CD14-positive monocyte (primary cell): Measurements from ENCODE around the gene ACD. TPM values are rescaled to one million over a fixed set of nuclear protein-coding genes. Genes with fewer than 3 reads are reported as not detected.

Experiments
- DNase-seq, 3 donors: peaks; one replicate each; pipeline ENCODE4 v3.0.0-alpha.2; 2011 to 2022
- H2AFZ ChIP-seq: 2 replicates; pipeline ENCODE4 v1.6.0; 2012; ENCODE audit warnings: mild to moderate bottlenecking, low read depth, low read length, inconsistent platforms; ENCODE audit not compliant: insufficient read depth, poor library complexity, severe bottlenecking
- H3K27ac ChIP-seq, 2 donors: 1 replicate in 1 of 2; 2 replicates in 1 of 2; pipeline ENCODE4 v1.5.1; 2012 to 2013; ENCODE audit warnings: low read length in 2 of 2, control low read depth in 1 of 2, inconsistent platforms in 1 of 2, low read depth in 1 of 2, mild to moderate bottlenecking in 1 of 2
- H3K27me3 ChIP-seq, 2 donors: one replicate each; pipeline versions ENCODE4 v1.6.0 to v1.6.1; 2011 to 2013; ENCODE audit warnings: low read length in 2 of 2; ENCODE audit not compliant: control insufficient read depth in 2 of 2, insufficient read depth in 2 of 2
- H3K36me3 ChIP-seq, 2 donors: replicated peaks in 1 of 2; 1 replicate in 1 of 2; 2 replicates in 1 of 2; pipeline versions ENCODE4 v1.5.1 to v1.6.1; 2012 to 2013; ENCODE audit warnings: low read length in 2 of 2, control low read depth in 1 of 2, inconsistent platforms in 1 of 2, mild to moderate bottlenecking in 1 of 2; ENCODE audit not compliant: insufficient read depth in 2 of 2, control insufficient read depth in 1 of 2
- H3K4me1 ChIP-seq, 2 donors: 1 replicate in 1 of 2; 2 replicates in 1 of 2; pipeline versions ENCODE4 v1.5.1 to v1.6.1; 2012 to 2013; ENCODE audit warnings: low read length in 2 of 2, control low read depth in 1 of 2, inconsistent platforms in 1 of 2, mild to moderate bottlenecking in 1 of 2, moderate library complexity in 1 of 2; ENCODE audit not compliant: insufficient read depth in 2 of 2, control insufficient read depth in 1 of 2
- H3K4me2 ChIP-seq: replicated peaks from 2 replicates; pipeline ENCODE3; 2012; ENCODE audit warnings: low read length, moderate library complexity, mild to moderate bottlenecking; ENCODE audit not compliant: poor library complexity, severe bottlenecking; ENCODE audit errors: extremely low read depth
- H3K4me3 ChIP-seq, 3 experiments: fragments of 200-600 bp in 1 of 3; sonication (generic) in 1 of 3; replicated peaks in 1 of 3; 1 replicate in 2 of 3; 2 replicates in 1 of 3; pipeline ENCODE4 v1.5.1; 2011 to 2013; ENCODE audit warnings: low read length in 3 of 3, mild to moderate bottlenecking in 3 of 3, control low read depth in 2 of 3, low read depth in 2 of 3, inconsistent platforms in 1 of 3, moderate library complexity in 1 of 3
- H3K79me2 ChIP-seq: 2 replicates; pipeline ENCODE4 v1.6.0; 2012; ENCODE audit warnings: mild to moderate bottlenecking, control low read depth, inconsistent platforms, low read length, moderate library complexity; ENCODE audit not compliant: insufficient read depth
- H3K9ac ChIP-seq: 2 replicates; pipeline ENCODE4 v1.6.0; 2017; ENCODE audit warnings: low read length, mild to moderate bottlenecking; ENCODE audit not compliant: insufficient read depth, poor library complexity, severe bottlenecking
- H3K9me3 ChIP-seq, 2 donors: replicated peaks in 1 of 2; 1 replicate in 1 of 2; 2 replicates in 1 of 2; pipeline versions ENCODE4 v1.5.1 to v1.6.1; 2012 to 2013; ENCODE audit warnings: low read length in 2 of 2, control low read depth in 1 of 2; ENCODE audit not compliant: control insufficient read depth in 1 of 2, insufficient read depth in 1 of 2
- H4K20me1 ChIP-seq: 2 replicates; pipeline ENCODE4 v1.6.0; 2012; ENCODE audit warnings: mild to moderate bottlenecking, low read length, control low read depth, moderate library complexity; ENCODE audit not compliant: insufficient read depth
- H3K27ac Mint-ChIP-seq, 7 donors: one replicate each; pipeline ENCODE4 v1.8.0; 2020; ENCODE audit warnings: mild to moderate bottlenecking in 7 of 7, mixed read lengths in 7 of 7, moderate library complexity in 6 of 7, inconsistent platforms in 2 of 7
- H3K27me3 Mint-ChIP-seq, 3 donors: one replicate each; pipeline ENCODE4 v1.8.0; 2021 to 2022; ENCODE audit warnings: low read depth in 3 of 3, mild to moderate bottlenecking in 3 of 3, mixed read lengths in 3 of 3, moderate library complexity in 3 of 3, inconsistent platforms in 1 of 3
- H3K36me3 Mint-ChIP-seq, 2 donors: one replicate each; pipeline ENCODE4 v1.8.0; 2020; ENCODE audit warnings: mixed read lengths in 2 of 2, inconsistent platforms in 1 of 2, mild to moderate bottlenecking in 1 of 2
- H3K4me1 Mint-ChIP-seq: one replicate; pipeline ENCODE4 v1.8.0; 2020; ENCODE audit warnings: mild to moderate bottlenecking, mixed read lengths
- H3K4me3 Mint-ChIP-seq, 2 donors: one replicate each; pipeline ENCODE4 v1.8.0; 2020; ENCODE audit warnings: mild to moderate bottlenecking in 2 of 2, mixed read lengths in 2 of 2, moderate library complexity in 1 of 2
- H3K9me3 Mint-ChIP-seq, 7 donors: one replicate each; pipeline ENCODE4 v1.8.0; 2020 to 2022; ENCODE audit warnings: mixed read lengths in 7 of 7, mild to moderate bottlenecking in 6 of 7, moderate library complexity in 6 of 7, inconsistent platforms in 2 of 7
- CTCF ChIP-seq: fragments of 200-600 bp; IDR thresholded peaks from one replicate; pipeline ENCODE4 v1.8.0; 2022; ENCODE audit warnings: antibody characterized with exemption, mild to moderate bottlenecking
- WGBS: methylation state at CpG from one replicate; pipeline ENCODE4 v1.1.5; 2013; ENCODE audit warnings: missing lambda C conversion rate; ENCODE audit not compliant: insufficient coverage; 5-methylcytosine and 5-hydroxymethylcytosine counted together
- intact Hi-C, 2 donors: fragments of 100-400 bp; cut with micrococcal nuclease; formaldehyde crosslinking; loops; one replicate each; pipeline versions ENCODE4 v1.15.0 to v1.15.1; 2023
- polyA plus RNA-seq, 3 donors: library from polyadenylated mRNA; depleted of rRNA in 1 of 3; unstranded in 2 of 3; stranded (reverse) in 1 of 3; fragments of 300-500 nt in 2 of 3; fragments of >200 nt in 1 of 3; fragmentation: Illumina TruSeq in 2 of 3; gene quantifications; 1 replicate in 2 of 3; 2 replicates in 1 of 3; pipeline ENCODE4 v1.2.3, GENCODE V29; 2012 to 2021

ACD gene
- polyA plus RNA-seq, 3 donors: 11.8 to 26.0 (median 14.9) TPM

- Histone ChIP-seq H3K9me3 (no peaks in the 10 kb centered on the region), H3K4me2 (no peak overlapping the region), H3K27me3 (no peaks in the 10 kb centered on the region), H3K27ac (no peak overlapping the region), H4K20me1 (no peaks in the 10 kb centered on the region), H3K4me1 (peaks cover 18 to 20% of the 10 kb centered on the region in 2 donors), H3K9ac (no peak overlapping the region), H2AFZ (no peak overlapping the region), H3K36me3 (peaks cover 2 to 9% of the 10 kb centered on the region in 2 donors), H3K4me3 (no peak overlapping the region), H3K79me2 (no peaks in the 10 kb centered on the region)
- WGBS: 100% methylated on average over 1 of the region's 1 CpG
- no peak for TF ChIP-seq CTCF
- Mint-ChIP-seq H3K27ac (no peak overlapping the region), H3K9me3 (no peaks in the 10 kb centered on the region), H3K36me3 (peaks cover 19 to 44% of the 10 kb centered on the region in 2 donors), H3K27me3 (peaks cover 0 to 2% (median 2%) of the 10 kb centered on the region in 3 donors), H3K4me3 (no peak overlapping the region), H3K4me1 (peaks cover 23% of the 10 kb centered on the region)
- intact Hi-C loops: loop anchor here in 1 of 2 donors (10.0 kb wide), 1 partner anchor 547 kb away; no protein-coding TSS in a partner anchor
- DNase-seq: no peak
Measured at GRCh38 chr16:67677712-67678111, 17.7 kb upstream of the ACD start.

GRCh38 chr16:67676939-67677338 is 16.9 kb upstream of the ACD start:
- Mint-ChIP-seq H3K9me3 (no peaks in the 10 kb centered on the region), H3K36me3 (peaks cover 15 to 36% of the 10 kb centered on the region in 2 donors), H3K27me3 (peaks cover 0 to 2% (median 2%) of the 10 kb centered on the region in 3 donors), H3K27ac (no peak overlapping the region), H3K4me3 (no peak overlapping the region), H3K4me1 (peaks cover 27% of the 10 kb centered on the region)
- Histone ChIP-seq H2AFZ (no peak overlapping the region), H3K79me2 (no peaks in the 10 kb centered on the region), H3K27me3 (no peaks in the 10 kb centered on the region), H3K9ac (no peak overlapping the region), H3K36me3 (peaks cover 2 to 6% of the 10 kb centered on the region in 2 donors), H4K20me1 (no peaks in the 10 kb centered on the region), H3K4me1 (peaks cover 18 to 20% of the 10 kb centered on the region in 2 donors), H3K4me2 (no peak overlapping the region), H3K4me3 (no peak overlapping the region), H3K27ac (no peak overlapping the region), H3K9me3 (no peaks in the 10 kb centered on the region)
- 89% methylated on average over 5 of the region's 8 CpGs for WGBS
- DNase-seq: no peak
- intact Hi-C loops: loop anchor here in 1 of 2 donors (10.0 kb wide), 1 partner anchor 548 kb away; no protein-coding TSS in a partner anchor
- TF ChIP-seq CTCF: no peak
